Caco-2 (cell line): Measurements from ENCODE around the gene SPC25. TPM values are rescaled to one million over a fixed set of nuclear protein-coding genes. Genes with fewer than 3 reads are reported as not detected.

ENCODE experiments used
- BruUV-seq: library from RNA; stranded (reverse); fragments of 400-500 nt; replicated peaks from 2 replicates; lab custom pipeline; 2021; lab: Mats Ljungman, UMichigan
- CTCF ChIA-PET: fragments of 300-600 bp; sonication (Branson Sonifier 250); formaldehyde crosslinking; loops from one replicate; lab custom pipeline; 2022; ENCODE audit warnings: antibody characterized with exemption; lab: Charles Lee
- POLR2A ChIA-PET: fragments of 300-600 bp; sonication (Branson Sonifier 250); formaldehyde crosslinking; loops from one replicate; lab custom pipeline; 2022; ENCODE audit warnings: antibody characterized with exemption; lab: Charles Lee
- DNase-seq, 2 experiments: peaks; one replicate each; pipeline versions ENCODE4 v3.0.0 to v3.0.0-alpha.2; 2020 to 2022
- H3K27me3 ChIP-seq: replicated peaks from 2 replicates; pipeline ENCODE4 v1.6.0; 2011; ENCODE audit warnings: low read length; ENCODE audit not compliant: control insufficient read depth, insufficient read depth
- H3K36me3 ChIP-seq: 2 replicates; pipeline ENCODE4 v1.5.1; 2011; ENCODE audit warnings: low read length; ENCODE audit not compliant: control insufficient read depth, insufficient read depth
- H3K4me1 ChIP-seq: fragments of 250-450 bp; sonication (Bioruptor Pico); 2 replicates; pipeline ENCODE4 v1.5.1; 2020; ENCODE audit warnings: mild to moderate bottlenecking
- H3K4me3 ChIP-seq: 2 replicates; pipeline ENCODE4 v1.5.1; 2011; ENCODE audit warnings: low read depth, mild to moderate bottlenecking, control low read depth, low read length
- H3K9me3 ChIP-seq: fragments of 250-450 bp; sonication (Bioruptor Pico); 2 replicates; pipeline ENCODE4 v1.5.1; 2020; ENCODE audit warnings: mild to moderate bottlenecking, moderate library complexity
- H3K27ac Mint-ChIP-seq: one replicate; pipeline ENCODE4 v1.8.0; 2022; ENCODE audit warnings: mixed read lengths; ENCODE audit not compliant: unreplicated experiment
- H3K27me3 Mint-ChIP-seq: one replicate; pipeline ENCODE4 v1.8.0; 2022; ENCODE audit warnings: mixed read lengths; ENCODE audit not compliant: insufficient read depth, unreplicated experiment
- H3K36me3 Mint-ChIP-seq: one replicate; pipeline ENCODE4 v1.8.0; 2022; ENCODE audit warnings: mild to moderate bottlenecking, mixed read lengths; ENCODE audit not compliant: insufficient read depth, unreplicated experiment
- H3K4me1 Mint-ChIP-seq: one replicate; pipeline ENCODE4 v1.8.0; 2022; ENCODE audit warnings: low read depth, mixed read lengths; ENCODE audit not compliant: unreplicated experiment
- H3K4me3 Mint-ChIP-seq: one replicate; pipeline ENCODE4 v1.8.0; 2022; ENCODE audit warnings: mild to moderate bottlenecking, moderate library complexity, mixed read lengths; ENCODE audit not compliant: unreplicated experiment
- H3K9me3 Mint-ChIP-seq: one replicate; pipeline ENCODE4 v1.8.0; 2022; ENCODE audit warnings: mixed read lengths; ENCODE audit not compliant: unreplicated experiment
- CTCF ChIP-seq, 2 experiments: fragments of 200-600 bp in 1 of 2; IDR thresholded peaks; 1 replicate in 1 of 2; 2 replicates in 1 of 2; pipeline versions ENCODE4 v1.5.1 to v1.8.0; 2011 to 2022; ENCODE audit warnings: antibody characterized with exemption in 1 of 2, control low read depth in 1 of 2, inconsistent platforms in 1 of 2, low read depth in 1 of 2, low read length in 1 of 2, mild to moderate bottlenecking in 1 of 2, moderate library complexity in 1 of 2; ENCODE audit not compliant: insufficient read depth in 1 of 2, severe bottlenecking in 1 of 2, unreplicated experiment in 1 of 2
- intact Hi-C: fragments of 100-400 bp; cut with micrococcal nuclease; formaldehyde crosslinking; loops from one replicate; pipeline ENCODE4 v1.10.0; 2022; ENCODE audit not compliant: unreplicated experiment
- total RNA-seq: library from RNA; stranded (reverse); gene quantifications from 2 replicates; pipeline ENCODE4 v1.2.3, GENCODE V29; 2022

The SPC25 gene
- total RNA-seq, 1 experiment from 2014 or later, result 32.6 TPM

GRCh38 chr2:168831662-168832061, 58.6 kb downstream of the SPC25 start:
- CTCF ChIA-PET, result no interaction called here
- DNase-seq, result no peak
- Mint-ChIP-seq H3K9me3 (no peaks in the 10 kb centered on the region), H3K4me3 (no peak overlapping the region), H3K27ac (no peak overlapping the region), H3K4me1 (no peaks in the 10 kb centered on the region), H3K27me3 (no peaks in the 10 kb centered on the region), H3K36me3 (no peaks in the 10 kb centered on the region)
- Histone ChIP-seq H3K27me3 (no peaks in the 10 kb centered on the region), H3K4me1 (no peaks in the 10 kb centered on the region), H3K4me3 (no peak overlapping the region), H3K36me3 (no peaks in the 10 kb centered on the region), H3K9me3 (no peaks in the 10 kb centered on the region)
- BruUV-seq, result no TSS peak
- TF ChIP-seq CTCF (IDR thresholded peaks at IDR 0.05; ENCODE audit: insufficient read depth in 1 of 2, low read depth in 1 of 2, low read length in 1 of 2, severe bottlenecking in 1 of 2, unreplicated experiment in 1 of 2), result no peak
- intact Hi-C loops, result no loop called here
- POLR2A ChIA-PET, result no interaction called here

DNA sequence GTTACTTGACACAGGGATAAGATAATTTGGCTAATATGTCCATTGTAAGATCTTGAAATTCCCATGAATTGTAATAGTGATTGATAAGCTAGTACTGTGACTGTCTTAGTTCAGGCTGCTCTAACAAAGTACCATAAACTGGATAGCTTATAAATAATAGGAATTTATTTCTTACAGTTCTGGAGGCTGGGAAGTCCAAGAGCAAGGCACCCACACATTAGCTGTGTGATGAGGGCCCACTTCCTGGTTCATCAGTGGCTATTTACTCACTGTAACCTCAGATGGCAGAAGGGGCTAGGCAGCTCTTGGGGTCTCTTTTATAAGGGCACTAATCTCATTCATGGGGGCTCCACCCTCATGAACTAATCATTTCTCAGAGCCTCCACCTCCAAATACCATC, 59.3 kb downstream of the SPC25 start:
- BruUV-seq, result no TSS peak
- no peaks in the 10 kb centered on the region for H3K4me1 Mint-ChIP-seq
- no peaks in the 10 kb centered on the region for H3K27me3 Mint-ChIP-seq
- H3K27ac Mint-ChIP-seq, result no peak overlapping the region
- Histone ChIP-seq H3K36me3 (no peaks in the 10 kb centered on the region), H3K9me3 (no peaks in the 10 kb centered on the region), H3K4me1 (no peaks in the 10 kb centered on the region), H3K4me3 (no peak overlapping the region), H3K27me3 (no peaks in the 10 kb centered on the region)
- no peak overlapping the region for H3K4me3 Mint-ChIP-seq
- H3K36me3 Mint-ChIP-seq, result no peaks in the 10 kb centered on the region
- ChIA-PET CTCF (no interaction called here), POLR2A (no interaction called here)
- no peak for DNase-seq
- no peaks in the 10 kb centered on the region for H3K9me3 Mint-ChIP-seq
- no peak for TF ChIP-seq CTCF (IDR thresholded peaks at IDR 0.05; ENCODE audit: insufficient read depth in 1 of 2, low read depth in 1 of 2, low read length in 1 of 2, severe bottlenecking in 1 of 2, unreplicated experiment in 1 of 2)
- intact Hi-C loops, result no loop called here

- no peak for DNase-seq
- H3K27me3 ChIP-seq, result no peaks in the 10 kb centered on the region
- TF ChIP-seq CTCF (IDR thresholded peaks at IDR 0.05; ENCODE audit: insufficient read depth in 1 of 2, low read depth in 1 of 2, low read length in 1 of 2, severe bottlenecking in 1 of 2, unreplicated experiment in 1 of 2), result no peak
- intact Hi-C loops, result no loop called here
- no peak overlapping the region for H3K4me3 ChIP-seq
- ChIA-PET CTCF (no interaction called here), POLR2A (no interaction called here)
- Mint-ChIP-seq H3K4me3 (no peak overlapping the region), H3K27ac (no peak overlapping the region), H3K4me1 (no peaks in the 10 kb centered on the region), H3K36me3 (no peaks in the 10 kb centered on the region), H3K9me3 (no peaks in the 10 kb centered on the region), H3K27me3 (no peaks in the 10 kb centered on the region)
- H3K4me1 ChIP-seq, result no peaks in the 10 kb centered on the region
- BruUV-seq, result no TSS peak
- no peaks in the 10 kb centered on the region for H3K36me3 ChIP-seq
- H3K9me3 ChIP-seq, result no peaks in the 10 kb centered on the region
Measured at GRCh38 chr2:168825126-168825525, 65.1 kb downstream of the SPC25 start.
